CD8-positive, alpha-beta memory T cell (primary cell): ENCODE data around the gene KCTD1. TPM values are rescaled to one million over a fixed set of nuclear protein-coding genes. Genes with fewer than 3 reads are reported as not detected.

ENCODE experiments used
- CTCF ChIA-PET: fragments of 350-600 bp; sonication (Branson Sonifier 250); formaldehyde crosslinking; loops from one replicate; lab custom pipeline; 2021; ENCODE audit warnings: antibody characterized with exemption; lab: Charles Lee
- POLR2A ChIA-PET: fragments of 350-600 bp; sonication (Branson Sonifier 250); formaldehyde crosslinking; loops from one replicate; lab custom pipeline; 2021; ENCODE audit warnings: antibody characterized with exemption; lab: Charles Lee
- DNase-seq, 5 donors: peaks; one replicate each; pipeline versions ENCODE4 v3.0.0 to v3.0.0-alpha.2; 2020 to 2022; ENCODE audit warnings: mixed read lengths in 1 of 5
- H3K27ac ChIP-seq: one replicate; pipeline ENCODE4 v1.7.0; 2013; ENCODE audit warnings: low read depth, mild to moderate bottlenecking, low read length, moderate library complexity
- H3K27me3 ChIP-seq: 2 replicates; pipeline ENCODE4 v1.7.0; 2013; ENCODE audit warnings: low read length, mild to moderate bottlenecking; ENCODE audit not compliant: insufficient read depth, poor library complexity, severe bottlenecking
- H3K36me3 ChIP-seq: 2 replicates; pipeline ENCODE4 v1.7.0; 2013; ENCODE audit warnings: mild to moderate bottlenecking, low read length, moderate library complexity; ENCODE audit not compliant: insufficient read depth
- H3K4me1 ChIP-seq: 2 replicates; pipeline ENCODE4 v1.7.0; 2013; ENCODE audit warnings: mild to moderate bottlenecking, low read length, moderate library complexity; ENCODE audit not compliant: insufficient read depth
- H3K4me3 ChIP-seq: 2 replicates; pipeline ENCODE4 v1.7.0; 2013; ENCODE audit warnings: mild to moderate bottlenecking, low read length
- H3K9me3 ChIP-seq: 2 replicates; pipeline ENCODE4 v1.7.0; 2013; ENCODE audit warnings: mild to moderate bottlenecking, low read length
- H3K27ac Mint-ChIP-seq, 8 donors: one replicate each; pipeline ENCODE4 v1.8.0; 2020 to 2021; ENCODE audit warnings: mixed read lengths in 8 of 8, mild to moderate bottlenecking in 6 of 8, inconsistent platforms in 3 of 8, moderate library complexity in 3 of 8
- H3K27me3 Mint-ChIP-seq, 2 donors: one replicate each; pipeline ENCODE4 v1.8.0; 2020 to 2021; ENCODE audit warnings: mixed read lengths in 2 of 2, mild to moderate bottlenecking in 1 of 2, moderate library complexity in 1 of 2
- H3K36me3 Mint-ChIP-seq, 3 donors: one replicate each; pipeline ENCODE4 v1.8.0; 2020 to 2021; ENCODE audit warnings: mixed read lengths in 3 of 3, inconsistent platforms in 1 of 3, mild to moderate bottlenecking in 1 of 3
- H3K4me1 Mint-ChIP-seq, 3 donors: one replicate each; pipeline ENCODE4 v1.8.0; 2020 to 2021; ENCODE audit warnings: mixed read lengths in 3 of 3, inconsistent platforms in 1 of 3, mild to moderate bottlenecking in 1 of 3
- H3K4me3 Mint-ChIP-seq, 7 donors: one replicate each; pipeline ENCODE4 v1.8.0; 2020 to 2021; ENCODE audit warnings: mixed read lengths in 7 of 7, mild to moderate bottlenecking in 6 of 7, moderate library complexity in 4 of 7, inconsistent platforms in 2 of 7
- H3K9me3 Mint-ChIP-seq, 5 donors: one replicate each; pipeline ENCODE4 v1.8.0; 2020 to 2022; ENCODE audit warnings: mixed read lengths in 5 of 5, mild to moderate bottlenecking in 3 of 5, moderate library complexity in 2 of 5, inconsistent platforms in 1 of 5
- polyA plus RNA-seq: library from polyadenylated mRNA; unstranded; fragments of 300-500 nt; fragmentation: Illumina TruSeq; gene quantifications from one replicate; pipeline ENCODE4 v1.2.3, GENCODE V29; 2021
- total RNA-seq, 2 experiments: library from RNA; stranded (reverse); gene quantifications; one replicate each; pipeline ENCODE4 v1.2.3, GENCODE V29; 2021

KCTD1 gene
- total and polyA plus RNA-seq, 3 experiments from 2014 or later = 0.22 to 4.2 (median 3.5) TPM

GRCh38 chr18:26453386-26453901 lies 94.9 kb downstream of the KCTD1 start:
- Mint-ChIP-seq H3K27me3 (peaks cover 2 to 18% of the 10 kb centered on the region in 2 donors), H3K36me3 (peaks cover 0 to 8% (median 2%) of the 10 kb centered on the region in 3 donors), H3K27ac (no peak overlapping the region), H3K9me3 (no peaks in the 10 kb centered on the region), H3K4me3 (no peak overlapping the region), H3K4me1 (no peaks in the 10 kb centered on the region)
- Histone ChIP-seq H3K36me3 (no peaks in the 10 kb centered on the region), H3K9me3 (no peaks in the 10 kb centered on the region), H3K27me3 (no peaks in the 10 kb centered on the region), H3K27ac (no peak overlapping the region), H3K4me3 (no peak overlapping the region), H3K4me1 (no peaks in the 10 kb centered on the region)
- DNase-seq = no peak
- ChIA-PET POLR2A (no interaction called here), CTCF (no interaction called here)

DNA sequence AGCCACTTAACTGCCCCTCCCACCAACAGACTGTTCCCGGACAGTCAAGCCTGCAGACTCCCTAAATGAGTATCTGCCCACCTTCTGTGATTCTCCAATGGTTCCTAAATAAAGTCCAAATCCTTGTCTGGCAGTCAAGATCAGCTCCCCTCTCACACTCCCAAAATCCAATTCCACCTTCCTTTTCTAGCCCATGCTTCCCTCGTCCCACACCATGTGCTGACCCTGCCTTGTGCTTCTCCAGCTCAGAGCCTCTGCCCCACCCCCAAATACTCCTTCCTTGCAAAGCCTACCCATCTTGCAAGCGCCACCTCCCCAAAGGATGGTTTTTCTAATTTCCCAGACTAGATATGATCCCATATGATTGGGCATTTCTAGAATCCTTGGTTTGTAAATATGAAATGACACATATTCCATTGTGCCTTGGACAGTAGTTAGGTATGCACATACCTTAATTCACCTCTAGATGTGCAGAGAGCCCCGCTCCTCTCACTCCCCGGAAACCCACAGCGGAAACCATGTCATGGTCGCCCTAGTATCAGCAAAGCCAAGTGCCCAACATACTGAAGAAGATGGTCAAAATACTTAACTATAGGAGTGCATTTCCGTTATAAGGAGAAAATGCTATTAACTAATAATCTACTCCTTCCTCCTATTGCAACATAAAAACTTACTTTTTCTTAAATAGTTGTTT lies 97.2 kb downstream of the KCTD1 start:
- ChIA-PET CTCF (no interaction called here), POLR2A (no interaction called here)
- H3K4me1 ChIP-seq = no peaks in the 10 kb centered on the region

GRCh38 chr18:26448714-26449159 lies 99.6 kb downstream of the KCTD1 start:
- no peak for DNase-seq
- H3K4me3 Mint-ChIP-seq = no peak overlapping the region
- peaks cover 9 to 42% of the 10 kb centered on the region in 2 donors for H3K27me3 Mint-ChIP-seq
- H3K36me3 Mint-ChIP-seq = no peaks in the 10 kb centered on the region
- H3K4me3 ChIP-seq = no peak overlapping the region
- H3K9me3 Mint-ChIP-seq = peaks cover 0 to 2% (median 0%) of the 10 kb centered on the region in 5 donors
- H3K27me3 ChIP-seq = no peaks in the 10 kb centered on the region
- POLR2A ChIA-PET = no interaction called here
- CTCF ChIA-PET = no interaction called here
- no peak overlapping the region for H3K27ac Mint-ChIP-seq
- H3K27ac ChIP-seq = no peak overlapping the region
- H3K36me3 ChIP-seq = no peaks in the 10 kb centered on the region
- no peaks in the 10 kb centered on the region for H3K9me3 ChIP-seq
- H3K4me1 ChIP-seq = no peaks in the 10 kb centered on the region
- H3K4me1 Mint-ChIP-seq = no peaks in the 10 kb centered on the region

More for the DNA sequence above, 97.2 kb downstream of the KCTD1 start:
- H3K27me3 Mint-ChIP-seq = peaks cover 7 to 32% of the 10 kb centered on the region in 2 donors
- Histone ChIP-seq H3K36me3 (no peaks in the 10 kb centered on the region), H3K27ac (no peak overlapping the region), H3K27me3 (no peaks in the 10 kb centered on the region), H3K9me3 (no peaks in the 10 kb centered on the region), H3K4me3 (no peak overlapping the region)
- no peak overlapping the region for H3K4me3 Mint-ChIP-seq
- H3K27ac Mint-ChIP-seq = no peak overlapping the region
- no peaks in the 10 kb centered on the region for H3K9me3 Mint-ChIP-seq
- DNase-seq = no peak
- peaks cover 0 to 8% (median 2%) of the 10 kb centered on the region in 3 donors for H3K36me3 Mint-ChIP-seq
- no peaks in the 10 kb centered on the region for H3K4me1 Mint-ChIP-seq

DNA sequence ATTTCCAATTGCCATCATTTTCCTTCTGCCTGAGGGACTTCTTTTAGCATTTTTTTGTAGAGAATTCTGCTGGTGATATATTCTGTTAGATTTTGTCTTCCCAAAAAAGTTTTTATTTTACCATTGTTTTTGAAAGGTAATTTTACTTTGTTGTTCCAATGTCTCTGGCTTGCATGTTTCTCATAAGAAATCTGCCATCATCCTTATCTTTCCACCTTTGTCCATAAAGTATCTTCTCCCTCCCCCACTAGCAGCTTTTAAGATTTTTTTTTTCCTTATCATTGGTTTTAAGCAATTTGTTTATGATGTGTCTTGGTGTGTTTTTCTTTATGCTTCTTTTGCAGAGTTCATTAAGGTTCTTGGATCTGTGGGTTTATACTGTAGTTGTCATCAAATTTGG lies 104.5 kb downstream of the KCTD1 start:
- no peaks in the 10 kb centered on the region for H3K36me3 Mint-ChIP-seq
- H3K27me3 Mint-ChIP-seq = peaks cover 7 to 36% of the 10 kb centered on the region in 2 donors
- ChIA-PET POLR2A (no interaction called here), CTCF (no interaction called here)
- H3K9me3 Mint-ChIP-seq = peaks cover 0 to 2% (median 0%) of the 10 kb centered on the region in 5 donors
- Histone ChIP-seq H3K4me1 (no peaks in the 10 kb centered on the region), H3K9me3 (no peaks in the 10 kb centered on the region), H3K27ac (no peak overlapping the region), H3K27me3 (no peaks in the 10 kb centered on the region), H3K4me3 (no peak overlapping the region), H3K36me3 (no peaks in the 10 kb centered on the region)
- H3K4me1 Mint-ChIP-seq = no peaks in the 10 kb centered on the region
- DNase-seq = no peak
- no peak overlapping the region for H3K27ac Mint-ChIP-seq
- H3K4me3 Mint-ChIP-seq = no peak overlapping the region

GRCh38 chr18:26442126-26442525 lies 106.2 kb downstream of the KCTD1 start:
- H3K4me3 ChIP-seq = no peak overlapping the region
- ChIA-PET CTCF (no interaction called here), POLR2A (no interaction called here)
- Mint-ChIP-seq H3K4me3 (no peak overlapping the region), H3K36me3 (no peaks in the 10 kb centered on the region), H3K4me1 (no peaks in the 10 kb centered on the region), H3K27ac (no peak overlapping the region), H3K9me3 (peaks cover 0 to 2% (median 0%) of the 10 kb centered on the region in 5 donors), H3K27me3 (peaks cover 7 to 30% of the 10 kb centered on the region in 2 donors)
- H3K27me3 ChIP-seq = no peaks in the 10 kb centered on the region
- no peaks in the 10 kb centered on the region for H3K9me3 ChIP-seq
- DNase-seq = no peak
- H3K4me1 ChIP-seq = no peaks in the 10 kb centered on the region
- H3K36me3 ChIP-seq = no peaks in the 10 kb centered on the region
- no peak overlapping the region for H3K27ac ChIP-seq

- no peaks in the 10 kb centered on the region for H3K9me3 ChIP-seq
- Mint-ChIP-seq H3K4me1 (no peaks in the 10 kb centered on the region), H3K9me3 (peaks cover 0 to 2% (median 0%) of the 10 kb centered on the region in 5 donors), H3K27ac (no peak overlapping the region), H3K4me3 (no peak overlapping the region), H3K27me3 (peaks cover 6 to 36% of the 10 kb centered on the region in 2 donors), H3K36me3 (peaks cover 0 to 3% (median 0%) of the 10 kb centered on the region in 3 donors)
- no peak overlapping the region for H3K27ac ChIP-seq
- DNase-seq = no peak
- no peaks in the 10 kb centered on the region for H3K27me3 ChIP-seq
- POLR2A ChIA-PET = no interaction called here
- CTCF ChIA-PET = no interaction called here
- H3K4me1 ChIP-seq = no peaks in the 10 kb centered on the region
- no peaks in the 10 kb centered on the region for H3K36me3 ChIP-seq
- H3K4me3 ChIP-seq = no peak overlapping the region
Observed at GRCh38 chr18:26440644-26441043, 107.7 kb downstream of the KCTD1 start.

GRCh38 chr18:26439537-26439936 lies 108.8 kb downstream of the KCTD1 start:
- no peak for DNase-seq
- no peaks in the 10 kb centered on the region for H3K36me3 ChIP-seq
- Mint-ChIP-seq H3K36me3 (peaks cover 0 to 3% (median 0%) of the 10 kb centered on the region in 3 donors), H3K4me1 (no peaks in the 10 kb centered on the region), H3K27me3 (peaks cover 7 to 28% of the 10 kb centered on the region in 2 donors), H3K27ac (no peak overlapping the region), H3K4me3 (no peak overlapping the region), H3K9me3 (no peaks in the 10 kb centered on the region)
- H3K27me3 ChIP-seq = no peaks in the 10 kb centered on the region
- ChIA-PET POLR2A (no interaction called here), CTCF (no interaction called here)
- H3K4me1 ChIP-seq = no peaks in the 10 kb centered on the region
- H3K4me3 ChIP-seq = no peak overlapping the region
- H3K27ac ChIP-seq = no peak overlapping the region
- H3K9me3 ChIP-seq = no peaks in the 10 kb centered on the region

GRCh38 chr18:26438980-26439379 lies 109.4 kb downstream of the KCTD1 start:
- H3K36me3 ChIP-seq = no peaks in the 10 kb centered on the region
- ChIA-PET POLR2A (no interaction called here), CTCF (no interaction called here)
- H3K27me3 Mint-ChIP-seq = peaks cover 7 to 28% of the 10 kb centered on the region in 2 donors
- peaks cover 0 to 3% (median 0%) of the 10 kb centered on the region in 3 donors for H3K36me3 Mint-ChIP-seq
- H3K27ac Mint-ChIP-seq = no peak overlapping the region
- H3K9me3 Mint-ChIP-seq = no peaks in the 10 kb centered on the region
- no peaks in the 10 kb centered on the region for H3K4me1 ChIP-seq
- DNase-seq = no peak
- H3K27me3 ChIP-seq = no peaks in the 10 kb centered on the region
- no peaks in the 10 kb centered on the region for H3K4me1 Mint-ChIP-seq
- no peak overlapping the region for H3K4me3 ChIP-seq
- no peaks in the 10 kb centered on the region for H3K9me3 ChIP-seq
- H3K4me3 Mint-ChIP-seq = no peak overlapping the region
- no peak overlapping the region for H3K27ac ChIP-seq
